A673 (cell line): ENCODE data around the gene NCOR1.

Experiments
- EZH2 ChIP-seq: fragments of 200-600 bp; sonication (generic); IDR thresholded peaks from 2 replicates; pipeline ENCODE4 v1.6.1; 2017; ENCODE audit warnings: borderline replicate concordance, low read depth, mild to moderate bottlenecking, mixed read lengths, antibody characterized with exemption, low read length; ENCODE audit not compliant: poor library complexity, severe bottlenecking
- TF ChIP-seq, protein P1 (sequence below): fragments of 300-800, 200-600 bp; sonication (generic); conservative IDR thresholded peaks from 2 replicates; pipeline ENCODE4 v1.5.1; 2017; ENCODE audit warnings: low read depth, mild to moderate bottlenecking, antibody characterized with exemption, low read length, moderate library complexity, mixed read lengths

DNA sequence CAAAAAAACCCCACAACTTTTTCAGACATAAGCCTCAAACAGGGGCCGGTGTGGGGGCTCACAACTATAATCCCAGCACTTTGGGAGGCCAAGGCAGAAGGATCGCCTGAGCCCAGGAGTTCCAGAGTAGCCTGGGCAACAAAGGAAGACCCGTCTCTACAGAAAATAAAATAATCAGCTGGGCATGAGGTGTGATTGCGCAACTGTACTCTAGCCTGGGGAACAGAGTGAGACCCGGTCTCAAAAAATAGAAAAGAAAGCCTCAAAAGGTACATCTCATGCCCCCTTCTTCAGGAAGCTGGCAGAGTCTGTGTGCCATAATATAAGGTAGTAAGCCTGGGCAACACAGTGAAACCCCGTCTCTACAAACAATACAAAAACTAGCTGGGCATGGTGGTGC, 219.0 kb downstream of the NCOR1 start:
- no peak for TF ChIP-seq EZH2
- TF ChIP-seq, protein P1, sequence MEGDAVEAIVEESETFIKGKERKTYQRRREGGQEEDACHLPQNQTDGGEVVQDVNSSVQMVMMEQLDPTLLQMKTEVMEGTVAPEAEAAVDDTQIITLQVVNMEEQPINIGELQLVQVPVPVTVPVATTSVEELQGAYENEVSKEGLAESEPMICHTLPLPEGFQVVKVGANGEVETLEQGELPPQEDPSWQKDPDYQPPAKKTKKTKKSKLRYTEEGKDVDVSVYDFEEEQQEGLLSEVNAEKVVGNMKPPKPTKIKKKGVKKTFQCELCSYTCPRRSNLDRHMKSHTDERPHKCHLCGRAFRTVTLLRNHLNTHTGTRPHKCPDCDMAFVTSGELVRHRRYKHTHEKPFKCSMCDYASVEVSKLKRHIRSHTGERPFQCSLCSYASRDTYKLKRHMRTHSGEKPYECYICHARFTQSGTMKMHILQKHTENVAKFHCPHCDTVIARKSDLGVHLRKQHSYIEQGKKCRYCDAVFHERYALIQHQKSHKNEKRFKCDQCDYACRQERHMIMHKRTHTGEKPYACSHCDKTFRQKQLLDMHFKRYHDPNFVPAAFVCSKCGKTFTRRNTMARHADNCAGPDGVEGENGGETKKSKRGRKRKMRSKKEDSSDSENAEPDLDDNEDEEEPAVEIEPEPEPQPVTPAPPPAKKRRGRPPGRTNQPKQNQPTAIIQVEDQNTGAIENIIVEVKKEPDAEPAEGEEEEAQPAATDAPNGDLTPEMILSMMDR = no peak
